Fibroblast of lung (primary cell): Measurements from ENCODE around the gene TMEM132D.

Experiments
- EZH2 ChIP-seq: IDR thresholded peaks from 2 replicates; pipeline ENCODE4 v1.5.1; 2012; ENCODE audit warnings: low read length, control low read depth, mild to moderate bottlenecking; ENCODE audit errors: missing control alignments
- TF ChIP-seq, protein P1 (sequence below), 2 donors: IDR thresholded peaks in 1 of 2; conservative IDR thresholded peaks in 1 of 2; 1 replicate in 1 of 2; 2 replicates in 1 of 2; pipeline ENCODE4 v1.5.1; 2011 to 2012; ENCODE audit warnings: low read length in 2 of 2, control low read depth in 1 of 2, inconsistent platforms in 1 of 2, low read depth in 1 of 2, mild to moderate bottlenecking in 1 of 2

GRCh38 chr12:129300011-129300410 is 603.8 kb downstream of the TMEM132D start:
- TF ChIP-seq, protein P1, sequence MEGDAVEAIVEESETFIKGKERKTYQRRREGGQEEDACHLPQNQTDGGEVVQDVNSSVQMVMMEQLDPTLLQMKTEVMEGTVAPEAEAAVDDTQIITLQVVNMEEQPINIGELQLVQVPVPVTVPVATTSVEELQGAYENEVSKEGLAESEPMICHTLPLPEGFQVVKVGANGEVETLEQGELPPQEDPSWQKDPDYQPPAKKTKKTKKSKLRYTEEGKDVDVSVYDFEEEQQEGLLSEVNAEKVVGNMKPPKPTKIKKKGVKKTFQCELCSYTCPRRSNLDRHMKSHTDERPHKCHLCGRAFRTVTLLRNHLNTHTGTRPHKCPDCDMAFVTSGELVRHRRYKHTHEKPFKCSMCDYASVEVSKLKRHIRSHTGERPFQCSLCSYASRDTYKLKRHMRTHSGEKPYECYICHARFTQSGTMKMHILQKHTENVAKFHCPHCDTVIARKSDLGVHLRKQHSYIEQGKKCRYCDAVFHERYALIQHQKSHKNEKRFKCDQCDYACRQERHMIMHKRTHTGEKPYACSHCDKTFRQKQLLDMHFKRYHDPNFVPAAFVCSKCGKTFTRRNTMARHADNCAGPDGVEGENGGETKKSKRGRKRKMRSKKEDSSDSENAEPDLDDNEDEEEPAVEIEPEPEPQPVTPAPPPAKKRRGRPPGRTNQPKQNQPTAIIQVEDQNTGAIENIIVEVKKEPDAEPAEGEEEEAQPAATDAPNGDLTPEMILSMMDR (conservative IDR thresholded peaks at IDR 0.05 in 1 of 2, IDR thresholded peaks at IDR 0.05 in 1 of 2; ENCODE audit: low read depth in 1 of 2, low read length in 2 of 2) = no peak
- no peak for TF ChIP-seq EZH2
